Trophoblast cell (in vitro differentiated cells and primary cell): ENCODE data around the gene LILRB4.
A peak's percentile ranks its signal among the peaks of the same experiment; 100 is the strongest.
"Not testable (repeated sequence)": the region's sequence is repeated elsewhere in the genome, so short reads cannot be mapped to it uniquely, and the experiment has no call there.

Experiments
- DNase-seq, 2 donors: peaks; one replicate each; pipeline ENCODE4 v3.0.0-alpha.2; 2016
- H2AFZ ChIP-seq: 2 replicates; pipeline ENCODE4 v1.6.1; 2013; ENCODE audit warnings: low read length, moderate library complexity, mild to moderate bottlenecking; ENCODE audit not compliant: insufficient read depth, poor library complexity
- H2AK5ac ChIP-seq: 2 replicates; pipeline ENCODE4 v1.6.1; 2013; ENCODE audit warnings: mild to moderate bottlenecking, low read length
- H2BK120ac ChIP-seq: 2 replicates; pipeline ENCODE4 v1.6.1; 2013; ENCODE audit warnings: low read length, mild to moderate bottlenecking, moderate library complexity; ENCODE audit not compliant: insufficient read depth, poor library complexity
- H2BK12ac ChIP-seq: 2 replicates; pipeline ENCODE4 v1.6.1; 2013; ENCODE audit warnings: mild to moderate bottlenecking, low read length, moderate library complexity
- H2BK5ac ChIP-seq: 2 replicates; pipeline ENCODE4 v1.6.1; 2013; ENCODE audit warnings: low read length, low read depth, moderate library complexity, mild to moderate bottlenecking; ENCODE audit not compliant: poor library complexity
- H3K14ac ChIP-seq: 2 replicates; pipeline ENCODE4 v1.6.1; 2013; ENCODE audit warnings: mild to moderate bottlenecking, low read length
- H3K18ac ChIP-seq: 2 replicates; pipeline ENCODE4 v1.6.1; 2013; ENCODE audit warnings: mild to moderate bottlenecking, low read length
- H3K23ac ChIP-seq: 2 replicates; pipeline ENCODE4 v1.6.1; 2013; ENCODE audit warnings: low read length
- H3K27ac ChIP-seq: 2 replicates; pipeline ENCODE4 v1.5.1; 2013; ENCODE audit warnings: low read depth, mild to moderate bottlenecking, inconsistent platforms, low read length, moderate library complexity
- H3K27me3 ChIP-seq: 2 replicates; pipeline ENCODE4 v1.6.1; 2013; ENCODE audit warnings: inconsistent platforms, mild to moderate bottlenecking, low read length, moderate library complexity; ENCODE audit not compliant: insufficient read depth
- H3K36me3 ChIP-seq, 2 experiments: 1 replicate in 1 of 2; 2 replicates in 1 of 2; pipeline ENCODE4 v1.6.1; 2013; ENCODE audit warnings: low read length in 2 of 2, mild to moderate bottlenecking in 2 of 2, moderate library complexity in 1 of 2; ENCODE audit not compliant: insufficient read depth in 2 of 2, control insufficient read depth in 1 of 2
- H3K4ac ChIP-seq: 2 replicates; pipeline ENCODE4 v1.6.1; 2013; ENCODE audit warnings: low read depth, mild to moderate bottlenecking, low read length, moderate library complexity
- H3K4me1 ChIP-seq, 2 experiments: 1 replicate in 1 of 2; 2 replicates in 1 of 2; pipeline ENCODE4 v1.6.1; 2013; ENCODE audit warnings: low read length in 2 of 2, mild to moderate bottlenecking in 2 of 2, moderate library complexity in 1 of 2; ENCODE audit not compliant: insufficient read depth in 2 of 2, control insufficient read depth in 1 of 2
- H3K4me2 ChIP-seq: 2 replicates; pipeline ENCODE4 v1.6.1; 2013; ENCODE audit warnings: inconsistent platforms, mild to moderate bottlenecking, low read length, moderate library complexity
- H3K4me3 ChIP-seq: 2 replicates; pipeline ENCODE4 v1.5.1; 2013; ENCODE audit warnings: mild to moderate bottlenecking, low read depth, low read length, inconsistent platforms
- H3K79me1 ChIP-seq: one replicate; pipeline ENCODE4 v1.6.1; 2013; ENCODE audit warnings: low read length
- H3K79me2 ChIP-seq: 2 replicates; pipeline ENCODE4 v1.6.1; 2013; ENCODE audit warnings: low read length, mild to moderate bottlenecking; ENCODE audit not compliant: control insufficient read depth, insufficient read depth, poor library complexity
- H3K9ac ChIP-seq: 2 replicates; pipeline ENCODE4 v1.6.1; 2013; ENCODE audit warnings: mild to moderate bottlenecking, low read length
- H3K9me3 ChIP-seq: 2 replicates; pipeline ENCODE4 v1.6.1; 2013; ENCODE audit warnings: low read depth, mild to moderate bottlenecking, control low read depth, inconsistent platforms, low read length; ENCODE audit not compliant: insufficient read depth
- H4K12ac ChIP-seq: 2 replicates; pipeline ENCODE4 v1.6.1; 2013; ENCODE audit warnings: low read depth, mild to moderate bottlenecking, low read length, moderate library complexity
- H4K8ac ChIP-seq: 2 replicates; pipeline ENCODE4 v1.6.1; 2013; ENCODE audit warnings: low read depth, mild to moderate bottlenecking, low read length, moderate library complexity
- H4K91ac ChIP-seq: one replicate; pipeline ENCODE4 v1.6.1; 2013; ENCODE audit warnings: low read depth, mild to moderate bottlenecking, low read length, moderate library complexity
- WGBS: extraction: QIAGEN DNeasy Blood & Tissue Kit; methylation state at CpG from one replicate; pipeline ENCODE4 v1.1.7; 2013; ENCODE audit warnings: missing lambda C conversion rate; ENCODE audit not compliant: insufficient read length, insufficient coverage; ENCODE audit errors: extremely low coverage; 5-methylcytosine and 5-hydroxymethylcytosine counted together

LILRB4 gene

DNA sequence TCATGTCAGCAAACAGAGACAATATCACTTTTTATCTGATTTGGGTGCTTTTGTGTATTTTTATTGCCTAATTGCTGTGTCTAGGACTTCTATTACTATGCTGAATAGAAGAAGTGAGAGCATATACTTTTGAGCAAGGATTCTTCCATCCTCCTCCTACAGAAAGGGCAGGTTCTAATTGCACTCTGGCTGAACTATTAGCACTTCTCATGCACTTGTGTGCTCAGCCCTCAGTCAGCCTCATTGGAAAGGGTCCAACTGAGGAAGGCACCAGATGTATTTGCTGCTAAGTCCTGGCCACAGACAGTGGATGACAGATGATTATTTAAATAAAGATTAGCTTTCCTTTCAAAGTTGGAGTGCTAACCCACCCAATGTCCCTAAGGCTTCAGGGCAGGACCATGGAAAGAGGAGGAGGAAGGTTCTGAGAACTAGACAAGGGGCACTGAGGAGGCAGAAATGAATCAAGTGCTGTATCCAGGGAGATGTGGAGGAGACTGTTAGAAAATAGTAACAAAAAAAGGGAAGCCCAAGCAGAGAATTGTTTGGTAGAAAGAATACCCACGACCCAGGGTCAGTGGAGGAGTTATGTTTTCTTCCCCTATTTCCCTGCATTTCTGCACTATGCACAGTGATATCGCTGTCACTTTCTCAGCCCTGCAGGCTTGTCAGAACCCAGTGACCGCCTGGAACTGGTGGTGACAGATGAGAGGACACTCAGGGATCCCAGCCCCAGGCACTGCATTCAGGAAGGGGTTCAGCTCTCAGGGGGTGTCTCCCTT lies 8.0 kb downstream of the LILRB4 start:
- H3K4ac ChIP-seq: no peak overlapping the region
- WGBS: no CpG with 5 or more reads among the region's 3 CpGs

DNA sequence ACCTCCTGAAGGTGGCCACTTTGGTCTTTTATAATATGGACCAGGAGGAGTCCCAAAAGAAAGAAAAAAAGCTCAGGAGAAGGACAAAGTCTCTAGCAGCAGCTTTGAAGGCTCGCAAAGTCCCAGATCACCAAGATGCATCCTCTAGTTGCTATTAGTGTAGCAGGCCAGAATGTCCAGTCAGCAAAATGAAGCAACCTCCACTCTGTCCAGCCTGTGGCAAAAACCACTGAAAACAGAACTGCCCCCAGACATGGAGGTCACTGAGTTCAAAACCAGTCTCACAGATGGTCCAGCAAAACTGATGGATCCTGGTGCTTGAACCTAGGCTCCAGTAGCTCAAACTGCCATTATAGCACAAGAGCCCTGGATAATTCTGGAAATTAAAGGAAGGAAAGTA lies 10.4 kb downstream of the LILRB4 start:
- Histone ChIP-seq H2BK5ac (no peak overlapping the region), H3K18ac (no peak overlapping the region), H3K4ac (no peak overlapping the region), H3K23ac (no peak overlapping the region), H2AFZ (no peak overlapping the region), H2BK120ac (no peak overlapping the region), H4K91ac (no peak overlapping the region), H3K4me2 (no peak overlapping the region), H3K4me1 (no peaks in the 10 kb centered on the region), H3K4me3 (no peak overlapping the region), H4K12ac (no peak overlapping the region), H3K27me3 (no peaks in the 10 kb centered on the region), H3K79me1 (no peaks in the 10 kb centered on the region), H3K36me3 (no peaks in the 10 kb centered on the region), H2AK5ac (no peak overlapping the region), H3K9me3 (peaks cover 23% of the 10 kb centered on the region), H2BK12ac (no peak overlapping the region), H3K79me2 (no peaks in the 10 kb centered on the region), H3K9ac (no peak overlapping the region), H3K27ac (no peak overlapping the region), H4K8ac (no peak overlapping the region), H3K14ac (no peak overlapping the region)
- no CpG with 5 or more reads among the region's 1 CpG for WGBS
- no peak for DNase-seq

More for the DNA sequence above, 8.0 kb downstream of the LILRB4 start:
- no peaks in the 10 kb centered on the region for H3K4me1 ChIP-seq
- no peak overlapping the region for H4K8ac ChIP-seq
- H3K36me3 ChIP-seq: no peaks in the 10 kb centered on the region
- H3K9ac ChIP-seq: no peak overlapping the region
- H3K79me2 ChIP-seq: no peaks in the 10 kb centered on the region
- no peaks in the 10 kb centered on the region for H3K27me3 ChIP-seq
- H2BK5ac ChIP-seq: no peak overlapping the region
- no peak overlapping the region for H2AK5ac ChIP-seq
- H4K12ac ChIP-seq: no peak overlapping the region
- no peak overlapping the region for H2BK12ac ChIP-seq
- H3K27ac ChIP-seq: no peak overlapping the region
- H3K14ac ChIP-seq: no peak overlapping the region
- H3K4me3 ChIP-seq: no peak overlapping the region
- no peak overlapping the region for H4K91ac ChIP-seq
- no peak overlapping the region for H2BK120ac ChIP-seq
- no peak overlapping the region for H3K18ac ChIP-seq
- H3K79me1 ChIP-seq: no peaks in the 10 kb centered on the region
- no peak overlapping the region for H3K4me2 ChIP-seq
- H2AFZ ChIP-seq: no peak overlapping the region
- DNase-seq: no peak
- H3K9me3 ChIP-seq: peaks cover 35% of the 10 kb centered on the region
- H3K23ac ChIP-seq: no peak overlapping the region

DNA sequence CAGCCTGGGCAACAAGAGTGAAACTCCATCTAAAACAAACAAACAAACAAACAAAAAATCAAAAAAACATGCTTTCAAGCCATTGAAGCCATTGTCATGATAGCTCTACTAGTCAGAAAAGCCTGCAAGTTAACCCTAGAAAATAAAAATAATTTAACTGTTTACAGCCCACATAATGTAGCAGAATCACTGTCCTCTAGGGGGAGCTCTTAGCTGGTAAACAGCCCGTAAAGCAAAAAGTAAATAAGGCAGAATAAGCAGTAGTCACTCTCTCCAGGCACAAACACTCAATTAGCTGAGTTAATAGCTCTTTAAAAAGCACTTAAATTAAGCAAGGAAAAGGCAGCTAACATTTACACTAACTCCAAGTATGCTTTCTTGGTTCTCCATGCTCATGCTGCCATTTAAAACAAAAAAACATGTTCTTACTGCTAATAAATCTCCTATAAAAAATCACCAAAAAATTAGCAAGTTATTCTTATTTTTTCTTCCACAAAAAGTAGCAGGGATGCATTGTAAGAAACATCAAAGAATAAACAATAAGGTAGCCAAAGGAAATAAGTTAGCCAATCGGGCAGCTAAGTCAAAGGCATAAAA lies 11.3 kb downstream of the LILRB4 start:
- Histone ChIP-seq H3K23ac (no peak overlapping the region), H3K4ac (no peak overlapping the region), H2BK12ac (no peak overlapping the region), H4K91ac (no peak overlapping the region), H4K12ac (no peak overlapping the region), H3K4me1 (no peaks in the 10 kb centered on the region), H2AK5ac (no peak overlapping the region), H3K9me3 (peaks cover 24% of the 10 kb centered on the region), H3K27ac (no peak overlapping the region), H3K4me3 (no peak overlapping the region), H2AFZ (no peak overlapping the region), H3K18ac (no peak overlapping the region), H3K27me3 (no peaks in the 10 kb centered on the region), H2BK120ac (no peak overlapping the region), H3K79me2 (no peaks in the 10 kb centered on the region), H2BK5ac (no peak overlapping the region), H3K36me3 (no peaks in the 10 kb centered on the region), H3K9ac (no peak overlapping the region), H3K14ac (no peak overlapping the region), H3K79me1 (no peaks in the 10 kb centered on the region), H3K4me2 (no peak overlapping the region), H4K8ac (no peak overlapping the region)
- DNase-seq: peak in 1 of 2 donors; percentile 66
- no CpG with 5 or more reads among the region's 2 CpGs for WGBS

DNA sequence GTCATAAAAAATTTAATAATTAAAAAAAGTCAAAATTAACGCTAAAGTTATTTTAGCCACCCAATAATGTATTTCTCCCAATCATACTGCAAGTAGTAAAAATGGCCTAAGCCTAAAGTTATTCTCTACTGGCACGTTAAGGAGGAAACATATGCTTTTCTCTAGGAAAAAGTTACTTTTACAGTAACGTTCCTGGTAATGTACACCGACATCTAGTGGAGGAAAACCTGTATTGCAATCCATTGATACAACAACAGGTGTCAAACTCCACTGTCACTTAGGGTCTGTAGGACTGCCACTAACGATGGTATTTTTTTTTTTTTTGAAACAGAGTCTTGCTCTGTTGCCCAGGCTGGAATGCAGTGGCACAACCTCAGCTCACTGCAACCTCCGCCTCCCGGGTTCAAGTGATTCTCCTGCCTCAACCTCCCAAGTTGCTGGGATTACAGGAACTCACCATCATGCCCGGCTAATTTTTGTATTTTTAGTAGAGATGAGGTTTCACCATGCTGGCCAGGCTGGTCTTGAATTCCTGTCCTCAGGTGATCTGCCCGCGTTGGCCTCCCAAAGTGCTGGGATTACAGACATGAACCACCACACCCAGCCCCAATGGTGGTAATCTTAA lies 13.5 kb downstream of the LILRB4 start:
- H3K79me2 ChIP-seq, H2AFZ ChIP-seq, H3K4ac ChIP-seq, H2BK5ac ChIP-seq, H4K91ac ChIP-seq, H2BK120ac ChIP-seq, H3K4me1 ChIP-seq, H2BK12ac ChIP-seq, H3K23ac ChIP-seq, H3K18ac ChIP-seq, H3K4me2 ChIP-seq, H4K12ac ChIP-seq, H3K14ac ChIP-seq, H2AK5ac ChIP-seq, H3K27ac ChIP-seq, H4K8ac ChIP-seq, H3K36me3 ChIP-seq, H3K9ac ChIP-seq, H3K79me1 ChIP-seq, H3K4me3 ChIP-seq, H3K27me3 ChIP-seq: not testable (repeated sequence)
- peak in 1 of 2 donors; percentile 85 for DNase-seq
- WGBS: no CpG with 5 or more reads among the region's 10 CpGs
- H3K9me3 ChIP-seq: peaks cover 17% of the 10 kb centered on the region
